Stimulated activated CD8-positive, alpha-beta memory T cell treated with anti-CD3 and anti-CD28 coated beads, Interleukin-4, amount 100 ng/mL, for 4 hours (primary cell): ENCODE data around the gene SCAP.
"Not testable (repeated sequence)": the region's sequence is repeated elsewhere in the genome, so short reads cannot be mapped to it uniquely, and the experiment has no call there.

Source experiments
- DNase-seq, 2 donors: peaks; one replicate each; pipeline ENCODE4 v3.0.0-alpha.2; 2020; ENCODE audit warnings: low read depth in 2 of 2, low spot score in 1 of 2

Gene SCAP

GRCh38 chr3:47481763-47482162 lies 6.0 kb upstream of the SCAP start:
- DNase-seq, result not testable (repeated sequence)

GRCh38 chr3:47480267-47480666 lies 4.5 kb upstream of the SCAP start:
- DNase-seq, result not testable (repeated sequence)

- DNase-seq, result no peak
These were observed 4.1 kb upstream of the SCAP start for GRCh38 chr3:47479826-47480160.

DNA sequence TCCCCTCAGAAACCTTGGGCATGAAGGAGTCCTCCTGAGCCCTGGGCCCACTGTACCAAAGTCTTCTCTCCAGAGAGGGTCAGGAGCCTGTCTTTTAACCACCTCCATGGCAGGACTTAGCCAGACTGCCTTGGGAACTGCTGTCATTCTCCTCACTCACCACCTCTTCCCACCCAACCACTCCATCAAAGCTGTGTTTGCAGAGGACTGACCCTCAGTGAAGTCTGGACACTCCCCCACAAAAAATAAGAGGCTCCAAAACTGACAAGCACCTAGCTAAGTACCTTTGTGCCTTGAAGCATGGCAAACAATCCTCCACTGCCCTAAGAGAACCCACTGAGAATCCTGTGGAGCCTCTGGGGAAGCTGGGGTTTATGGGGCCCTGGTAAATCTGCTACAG lies 2.3 kb upstream of the SCAP start:
- no peak for DNase-seq

DNA sequence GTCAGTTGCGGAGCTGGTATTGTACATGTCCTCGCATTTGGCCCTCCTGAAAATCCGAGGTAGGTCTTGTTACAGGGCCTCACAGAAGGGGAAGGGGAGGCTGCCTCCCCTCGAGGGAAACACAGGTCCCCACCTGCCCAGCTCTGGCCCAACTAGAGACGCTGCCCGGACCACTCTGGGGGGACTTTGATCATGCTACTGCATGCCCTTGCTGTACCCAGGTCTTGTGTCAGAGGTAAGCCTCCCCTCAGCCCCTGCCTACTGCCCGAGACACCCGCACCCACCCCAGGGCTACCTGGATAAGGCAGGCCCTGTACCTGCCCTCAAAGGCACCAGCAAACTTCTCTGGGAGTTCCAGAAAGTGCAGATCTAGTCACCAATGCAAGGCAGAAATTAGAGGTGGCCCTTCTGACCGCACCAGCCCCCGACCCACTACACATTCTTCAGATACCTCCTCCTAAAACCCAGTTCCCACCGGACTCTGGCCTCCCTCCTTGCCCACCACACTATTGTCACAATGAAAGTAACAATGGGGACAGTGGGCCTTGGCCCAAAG lies 981 bp upstream of the SCAP start:
- DNase-seq, result no peak

DNA sequence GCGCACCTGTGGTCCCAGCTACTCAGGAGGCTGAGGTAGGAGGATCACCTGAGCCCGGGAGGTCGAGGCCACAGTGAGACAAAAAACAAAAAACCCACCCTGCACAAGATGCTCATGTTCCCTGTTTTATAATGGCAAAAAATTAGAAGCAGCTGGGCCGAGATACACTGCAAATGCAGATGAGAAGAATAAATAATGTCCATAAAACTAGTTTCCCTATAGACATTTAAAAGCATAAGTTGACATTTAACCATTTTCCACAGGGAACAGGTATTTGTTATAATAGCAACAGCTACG lies 537 bp upstream of the SCAP start:
- no peak for DNase-seq

GRCh38 chr3:47475029-47475569 lies 642 bp downstream of the SCAP start:
- no peak for DNase-seq

- DNase-seq, result no peak
These were observed 2.4 kb downstream of the SCAP start for GRCh38 chr3:47473391-47473790.

GRCh38 chr3:47469616-47470015 lies 6.1 kb downstream of the SCAP start:
- DNase-seq, result no peak

DNA sequence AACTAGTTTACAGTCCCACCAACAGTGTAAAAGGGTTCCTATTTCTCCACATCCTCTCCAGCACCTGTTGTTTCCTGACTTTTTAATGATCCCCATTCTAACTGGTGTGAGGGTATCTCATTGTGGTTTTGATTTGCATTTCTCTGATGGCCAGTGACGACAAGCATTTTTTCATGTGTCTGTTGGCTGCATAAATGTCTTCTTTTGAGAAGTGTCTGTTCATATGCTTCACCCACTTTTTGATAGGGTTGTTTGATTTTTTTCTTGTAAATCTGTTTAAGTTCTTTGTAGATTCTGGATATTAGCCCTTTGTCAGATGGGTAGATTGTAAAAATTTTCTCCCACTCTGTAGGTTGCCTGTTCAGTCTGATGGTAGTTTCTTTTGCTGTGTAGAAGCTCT lies 7.4 kb downstream of the SCAP start:
- not testable (repeated sequence) for DNase-seq

DNA sequence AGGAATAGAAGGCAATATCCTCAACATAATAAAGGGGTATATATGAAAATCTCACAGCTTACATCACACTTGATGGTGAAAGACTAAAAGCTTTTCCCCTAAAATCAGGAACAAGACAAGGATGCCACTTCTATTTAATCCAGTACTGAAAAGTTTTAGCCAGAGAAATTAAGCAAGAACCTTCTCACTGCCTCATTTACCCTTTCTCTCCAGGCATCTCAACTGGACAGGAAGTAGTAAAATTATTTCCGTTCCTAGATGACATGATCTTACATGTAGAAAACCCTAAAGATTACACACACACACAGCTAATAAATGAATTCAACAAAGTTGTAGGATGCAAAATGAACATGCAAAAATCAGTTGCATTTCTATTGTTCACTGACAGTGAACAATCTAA lies 11.2 kb downstream of the SCAP start:
- no peak for DNase-seq

DNA sequence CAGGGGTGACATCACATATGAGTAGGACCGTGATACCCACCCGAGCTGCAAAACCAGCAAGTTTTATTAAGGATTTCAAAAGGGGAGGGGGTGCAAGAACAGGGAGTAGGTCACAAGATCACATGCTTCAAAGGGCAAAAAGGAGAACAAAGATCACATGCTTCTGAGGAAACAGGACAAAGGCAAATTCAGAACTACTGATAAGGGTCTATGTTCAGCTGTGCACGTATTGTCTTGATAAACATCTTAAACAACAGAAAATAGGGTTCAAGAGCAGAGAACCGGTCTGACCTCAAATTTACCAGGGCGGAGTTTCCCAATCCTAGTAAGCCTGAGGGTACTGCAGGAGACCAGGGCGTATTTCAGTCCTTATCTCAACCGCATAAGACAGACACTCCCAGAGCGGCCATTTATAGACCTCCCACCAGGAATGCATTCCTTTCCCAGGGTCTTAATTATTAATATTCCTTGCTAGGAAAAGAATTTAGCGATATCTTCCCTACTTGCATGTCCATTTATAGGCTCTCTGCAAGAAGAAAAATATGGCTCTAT lies 16.1 kb downstream of the SCAP start:
- not testable (repeated sequence) for DNase-seq

DNA sequence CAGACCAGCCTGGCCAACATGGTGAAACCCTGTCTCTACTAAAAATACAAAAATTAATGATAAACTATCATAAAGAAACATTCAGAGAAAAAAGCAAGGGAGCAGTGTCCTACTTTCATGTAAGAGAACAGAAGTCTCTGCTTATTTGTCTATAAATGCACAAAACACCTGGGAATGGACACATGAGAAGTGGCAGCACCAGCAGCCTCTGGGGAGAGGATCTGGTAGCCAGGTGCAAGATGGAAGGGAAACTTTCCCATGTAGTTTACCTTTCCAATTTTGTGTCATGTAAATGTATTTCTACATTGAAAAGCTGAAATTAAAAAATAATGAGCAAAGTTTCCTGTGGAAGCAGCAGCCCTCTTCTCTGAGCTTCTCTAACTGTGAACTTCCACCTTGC lies 18.8 kb downstream of the SCAP start:
- no peak for DNase-seq

DNA sequence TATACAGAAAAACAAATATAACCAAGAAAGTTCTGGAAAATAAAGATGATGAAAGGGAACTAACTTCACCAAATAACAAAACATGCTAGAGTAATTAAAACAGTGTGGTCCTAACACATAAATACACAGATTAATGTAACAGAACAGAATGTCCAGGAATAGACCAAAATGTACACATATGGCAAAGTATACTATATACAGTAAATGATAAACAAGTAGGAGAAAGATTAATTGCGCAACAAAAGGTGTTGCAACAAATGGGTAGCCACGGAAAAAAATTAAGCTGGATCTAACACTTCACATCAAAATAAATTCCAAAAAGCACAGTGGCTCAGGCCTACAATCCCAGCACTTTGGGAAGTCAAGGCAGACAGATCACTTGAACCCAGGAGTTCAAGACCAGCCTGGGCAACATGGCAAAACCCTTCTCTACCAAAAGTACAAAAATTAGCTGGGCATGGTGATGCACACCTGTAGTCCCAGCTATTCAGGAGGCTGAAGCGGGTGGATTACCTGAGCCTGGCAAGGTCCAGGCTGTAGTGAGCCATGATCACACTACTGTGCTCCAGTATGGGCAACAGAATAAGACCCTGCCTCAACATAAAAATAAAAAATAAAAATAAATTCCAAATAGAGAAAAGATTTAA lies 19.8 kb downstream of the SCAP start:
- DNase-seq, result no peak

DNA sequence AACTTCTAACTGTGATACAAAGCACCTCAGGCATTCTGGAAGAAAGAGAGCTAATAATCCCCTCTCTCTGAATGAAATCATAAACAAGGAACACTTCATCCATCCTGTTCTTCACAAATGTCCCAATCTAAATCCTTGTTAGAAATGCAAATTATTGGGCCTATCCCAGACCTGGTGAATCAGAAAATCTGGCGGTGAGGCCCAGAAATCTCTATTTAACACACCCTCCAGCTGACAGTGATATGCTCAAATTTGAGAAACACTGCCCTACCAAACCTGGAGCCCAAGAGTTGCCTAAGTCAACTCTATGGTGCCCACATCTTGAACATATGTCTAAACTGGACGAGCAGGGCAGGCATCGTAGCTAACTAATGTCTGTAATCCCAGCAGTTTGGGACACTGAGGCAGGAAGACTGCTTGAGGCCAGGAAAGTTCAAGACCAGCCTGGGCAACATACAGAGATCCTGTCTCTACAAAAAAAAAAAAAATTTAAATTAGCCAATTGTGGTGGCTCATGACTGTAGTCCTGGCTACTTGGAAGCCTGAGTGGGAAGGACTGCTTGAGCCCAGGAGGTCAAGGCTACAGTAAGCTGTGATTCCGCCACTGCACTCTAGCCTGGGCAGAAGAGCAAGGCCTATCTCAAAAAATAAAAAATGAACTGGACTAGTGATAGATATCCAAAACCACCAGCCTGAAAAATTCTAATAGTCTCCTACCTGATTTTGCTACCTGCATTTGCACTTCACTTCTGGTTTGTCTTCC lies 23.1 kb downstream of the SCAP start:
- no peak for DNase-seq

DNA sequence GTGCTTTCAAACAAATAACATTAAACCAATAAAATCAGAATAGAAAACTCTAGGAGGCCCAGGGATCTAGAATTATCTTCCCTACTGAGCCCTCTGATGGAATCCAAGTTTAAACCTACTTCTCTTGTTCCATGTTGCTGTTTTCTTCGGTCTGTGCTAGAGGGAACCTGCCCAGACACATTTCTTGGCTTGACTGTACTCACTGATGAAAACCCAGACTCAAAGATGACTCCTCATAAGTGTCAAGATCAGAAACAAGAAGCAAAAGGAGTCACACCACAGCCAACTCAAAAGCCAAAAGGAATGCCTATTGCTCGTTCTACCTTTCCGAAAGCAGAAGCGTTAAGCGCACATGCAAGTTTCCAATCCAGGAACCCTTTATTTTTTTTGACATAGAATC lies 31.6 kb downstream of the SCAP start:
- DNase-seq, result no peak

- no peak for DNase-seq
These were observed 32.1 kb downstream of the SCAP start for GRCh38 chr3:47443611-47443995.

- DNase-seq, result no peak
These were observed 33.8 kb downstream of the SCAP start for GRCh38 chr3:47441796-47442551.

- no peak for DNase-seq
These were observed 35.6 kb downstream of the SCAP start for GRCh38 chr3:47440131-47440530.

- no peak for DNase-seq
These were observed 39.6 kb downstream of the SCAP start for GRCh38 chr3:47436180-47436579.

GRCh38 chr3:47434849-47435248 lies 40.9 kb downstream of the SCAP start:
- DNase-seq, result no peak

DNA sequence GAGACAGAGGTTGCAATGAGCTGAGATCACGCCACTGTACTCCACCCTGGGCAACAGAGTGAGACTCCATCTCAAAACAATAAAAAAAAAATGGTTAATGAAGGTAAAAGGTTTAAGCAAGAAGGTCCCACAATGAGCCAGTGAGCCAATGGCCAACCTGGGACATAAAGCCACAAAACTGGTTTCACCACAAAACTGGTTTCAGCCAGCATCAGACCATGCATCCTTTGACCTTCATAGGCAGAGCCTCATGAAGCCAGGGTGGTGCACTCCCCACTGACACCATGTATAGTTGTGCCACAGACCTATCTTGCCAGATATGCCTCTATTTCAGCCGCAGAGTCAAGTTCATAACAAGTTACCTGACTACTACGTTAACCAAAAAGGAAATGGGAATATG lies 41.9 kb downstream of the SCAP start:
- DNase-seq, result no peak
